Adrenal gland (tissue), 12 donors: Measurements from ENCODE around the gene GALNT11. TPM values are rescaled to one million over a fixed set of nuclear protein-coding genes. Genes with fewer than 3 reads are reported as not detected.

ENCODE experiments used
- DNase-seq, 7 donors: peaks; one replicate each; pipeline ENCODE4 v3.0.0-alpha.2; 2019 to 2020
- H3K27ac ChIP-seq, 5 donors: fragments of 200-600 bp; sonication (generic) in 4 of 5; 1 replicate in 3 of 5; 2 replicates in 2 of 5; pipeline versions ENCODE4 v1.5.1 to v1.8.0; 2016 to 2020; ENCODE audit warnings: mild to moderate bottlenecking in 1 of 5
- H3K27me3 ChIP-seq: fragments of 200-600 bp; 2 replicates; pipeline ENCODE4 v1.8.0; 2021
- H3K36me3 ChIP-seq, 2 donors: fragments of 200-600 bp; replicated peaks in 1 of 2; 1 replicate in 1 of 2; 2 replicates in 1 of 2; pipeline versions ENCODE4 v1.5.1 to v1.8.0; 2018 to 2022
- H3K4me1 ChIP-seq, 2 donors: fragments of 200-600 bp; replicated peaks in 1 of 2; 1 replicate in 1 of 2; 2 replicates in 1 of 2; pipeline versions ENCODE4 v1.5.1 to v1.8.0; 2018 to 2021
- H3K4me3 ChIP-seq, 4 donors: fragments of 200-600 bp; sonication (generic) in 3 of 4; one replicate each; pipeline ENCODE4 v1.5.1; 2016 to 2018
- H3K9me3 ChIP-seq, 3 donors: fragments of 200-600 bp; sonication (generic) in 1 of 3; replicated peaks in 1 of 3; 1 replicate in 2 of 3; 2 replicates in 1 of 3; pipeline versions ENCODE4 v1.5.1 to v1.8.0; 2016 to 2021
- POLR2A ChIP-seq, 2 donors: fragments of 450-650 bp; IDR thresholded peaks; one replicate each; pipeline ENCODE4 v1.6.1; 2017; ENCODE audit warnings: antibody characterized with exemption in 2 of 2, mild to moderate bottlenecking in 2 of 2, moderate library complexity in 1 of 2
- WGBS, 4 donors: extraction: QIAGEN DNeasy Blood & Tissue Kit in 2 of 4; methylation state at CpG; one replicate each; pipeline versions ENCODE4 v1.1.5 to v1.1.7; 2013 to 2017; 5-methylcytosine and 5-hydroxymethylcytosine counted together
- intact Hi-C, 2 donors: fragments of 100-400 bp; cut with DNase I; formaldehyde crosslinking; loops; one replicate each; pipeline versions ENCODE4 v1.14.1 to v1.15.0; 2022 to 2023
- polyA plus RNA-seq, 3 donors: library from polyadenylated mRNA; stranded (reverse); fragments of 200-250 nt in 2 of 3; fragments of 350-450 nt in 1 of 3; fragmentation: Illumina TruSeq in 1 of 3; extraction: RNeasy Lipid Tissue Mini Kit (QIAGEN cat#74804) in 1 of 3; gene quantifications; one replicate each; pipeline ENCODE4 v1.2.3, GENCODE V29; 2013 to 2014
- total RNA-seq, 9 donors: library from RNA; depleted of rRNA in 4 of 9; stranded (reverse); fragments of >200 nt in 4 of 9; fragments of 120-200 nt in 1 of 9; fragmentation: NEBNext Ultra II Directional in 1 of 9; extraction: Animal tissue kit (Norgen Biotek cat#: 25700) in 1 of 9; gene quantifications; one replicate each; pipeline versions ENCODE4 v1.1.0 to v1.2.4, GENCODE V29; 2013 to 2023
- TF ChIP-seq, protein P1 (sequence below), 6 experiments: fragments of 450-650 bp in 4 of 6; fragments of 200-600 bp in 2 of 6; sonication (generic) in 1 of 6; IDR thresholded peaks; 1 replicate in 5 of 6; 2 replicates in 1 of 6; pipeline versions ENCODE4 v1.5.1 to v1.8.0; 2016 to 2021; ENCODE audit warnings: antibody characterized with exemption in 6 of 6, mild to moderate bottlenecking in 2 of 6, moderate library complexity in 1 of 6
- donor health status: healthy with polysubstance abuse.
- donor health status: Bipolar disorder and iron deficiency.
- donor health status: DM: yes; HTN: yes; CAD: no.
- donor health status: DM: no; HTN: no; CAD: no.
- donor health status: DM: no; HTN: no; CAD: no.
- donor health status: DM: yes; HTN: yes; CAD: no.

The GALNT11 gene
- total and polyA plus RNA-seq, 12 donors, result 23.2 to 51.3 (median 38.5) TPM

- H3K27me3 ChIP-seq, result no peaks in the 10 kb centered on the region
- 71 to 83% (median 81%) methylated on average over 3 of the region's 3 CpGs for WGBS, 4 donors
Measured at GRCh38 chr7:152011860-152012259, 13.6 kb upstream of the GALNT11 start.

GRCh38 chr7:152013230-152013629, 12.2 kb upstream of the GALNT11 start:
- H3K36me3 ChIP-seq, result no peaks in the 10 kb centered on the region
- no peaks in the 10 kb centered on the region for H3K9me3 ChIP-seq
- TF ChIP-seq, protein P1, sequence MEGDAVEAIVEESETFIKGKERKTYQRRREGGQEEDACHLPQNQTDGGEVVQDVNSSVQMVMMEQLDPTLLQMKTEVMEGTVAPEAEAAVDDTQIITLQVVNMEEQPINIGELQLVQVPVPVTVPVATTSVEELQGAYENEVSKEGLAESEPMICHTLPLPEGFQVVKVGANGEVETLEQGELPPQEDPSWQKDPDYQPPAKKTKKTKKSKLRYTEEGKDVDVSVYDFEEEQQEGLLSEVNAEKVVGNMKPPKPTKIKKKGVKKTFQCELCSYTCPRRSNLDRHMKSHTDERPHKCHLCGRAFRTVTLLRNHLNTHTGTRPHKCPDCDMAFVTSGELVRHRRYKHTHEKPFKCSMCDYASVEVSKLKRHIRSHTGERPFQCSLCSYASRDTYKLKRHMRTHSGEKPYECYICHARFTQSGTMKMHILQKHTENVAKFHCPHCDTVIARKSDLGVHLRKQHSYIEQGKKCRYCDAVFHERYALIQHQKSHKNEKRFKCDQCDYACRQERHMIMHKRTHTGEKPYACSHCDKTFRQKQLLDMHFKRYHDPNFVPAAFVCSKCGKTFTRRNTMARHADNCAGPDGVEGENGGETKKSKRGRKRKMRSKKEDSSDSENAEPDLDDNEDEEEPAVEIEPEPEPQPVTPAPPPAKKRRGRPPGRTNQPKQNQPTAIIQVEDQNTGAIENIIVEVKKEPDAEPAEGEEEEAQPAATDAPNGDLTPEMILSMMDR (IDR thresholded peaks at IDR 0.05), result no peak
- no peak for TF ChIP-seq POLR2A (IDR thresholded peaks at IDR 0.05)
- H3K4me3 ChIP-seq, result no peak overlapping the region
- 89 to 96% (median 93%) methylated on average over 3 of the region's 3 CpGs for WGBS, 4 donors
- no peaks in the 10 kb centered on the region for H3K4me1 ChIP-seq
- H3K27me3 ChIP-seq, result no peaks in the 10 kb centered on the region
- intact Hi-C loops, result no loop called here
- no peak overlapping the region for H3K27ac ChIP-seq
- DNase-seq, result no peak

More at GRCh38 chr7:152011860-152012259, 13.6 kb upstream of the GALNT11 start:
- Histone ChIP-seq H3K27ac (no peak overlapping the region), H3K9me3 (no peaks in the 10 kb centered on the region), H3K36me3 (no peaks in the 10 kb centered on the region), H3K4me1 (no peaks in the 10 kb centered on the region), H3K4me3 (no peak overlapping the region)
- no peak for TF ChIP-seq POLR2A (IDR thresholded peaks at IDR 0.05)
- no peak for DNase-seq
- intact Hi-C loops, result no loop called here

DNA sequence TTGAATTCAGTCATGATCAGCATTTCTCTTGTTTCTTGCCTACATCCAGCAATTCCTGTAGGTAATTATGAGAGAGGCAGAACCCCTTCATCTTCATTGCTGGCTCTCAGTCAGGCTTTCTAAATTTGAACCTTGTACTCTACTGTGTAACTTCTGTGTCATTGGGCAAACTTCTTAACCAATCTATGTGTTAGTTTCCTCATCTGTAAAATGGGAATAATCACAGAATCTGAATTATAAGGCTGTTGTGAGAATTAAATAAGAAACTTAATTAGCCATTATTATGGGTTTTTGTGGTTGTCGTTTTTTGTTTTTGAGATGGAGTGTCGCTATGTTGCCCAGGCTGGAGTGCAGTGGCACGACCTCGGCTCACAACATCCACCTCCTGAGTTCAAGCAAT, 11.5 kb upstream of the GALNT11 start:
- no peak overlapping the region for H3K4me3 ChIP-seq
- no peaks in the 10 kb centered on the region for H3K36me3 ChIP-seq
- H3K4me1 ChIP-seq, result no peaks in the 10 kb centered on the region
- no peak for DNase-seq
- no peak overlapping the region for H3K27ac ChIP-seq
- TF ChIP-seq, protein P1 (IDR thresholded peaks at IDR 0.05), result no peak
- TF ChIP-seq POLR2A (IDR thresholded peaks at IDR 0.05), result no peak
- no peaks in the 10 kb centered on the region for H3K27me3 ChIP-seq
- 82 to 98% (median 92%) methylated on average over 4 of the region's 4 CpGs for WGBS, 4 donors
- no peaks in the 10 kb centered on the region for H3K9me3 ChIP-seq
- intact Hi-C loops, result no loop called here

- H3K9me3 ChIP-seq, result no peaks in the 10 kb centered on the region
Measured at GRCh38 chr7:152014722-152015121, 10.8 kb upstream of the GALNT11 start.

DNA sequence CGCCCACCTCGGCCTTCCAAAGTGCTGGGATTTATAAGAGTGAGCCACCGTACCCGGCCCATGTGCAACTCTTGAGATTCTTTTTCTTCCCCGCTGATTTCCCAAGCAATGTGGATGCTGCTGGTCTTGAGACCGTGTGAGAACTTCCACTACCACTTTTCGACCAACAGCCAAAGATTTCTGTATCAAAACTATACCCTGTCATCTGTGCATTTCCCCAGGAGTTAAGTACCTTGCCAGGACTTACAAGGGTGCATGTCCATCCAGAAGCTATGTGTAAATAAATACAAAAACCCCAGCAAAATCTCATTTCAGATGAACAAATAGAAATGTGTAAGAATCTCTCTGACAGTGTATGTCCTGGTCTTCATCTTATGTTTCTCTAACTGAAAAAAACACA, 9.9 kb upstream of the GALNT11 start:
- Histone ChIP-seq H3K36me3 (no peaks in the 10 kb centered on the region), H3K27ac (no peak overlapping the region), H3K9me3 (no peaks in the 10 kb centered on the region), H3K27me3 (no peaks in the 10 kb centered on the region), H3K4me1 (no peaks in the 10 kb centered on the region), H3K4me3 (no peak overlapping the region)
- 84 to 90% (median 89%) methylated on average over 7 of the region's 7 CpGs for WGBS, 4 donors
- no peak for DNase-seq
- TF ChIP-seq, protein P1 (IDR thresholded peaks at IDR 0.05), result no peak
- no peak for TF ChIP-seq POLR2A (IDR thresholded peaks at IDR 0.05)
- intact Hi-C loops, result no loop called here

More at GRCh38 chr7:152014722-152015121, 10.8 kb upstream of the GALNT11 start:
- no peaks in the 10 kb centered on the region for H3K36me3 ChIP-seq
- TF ChIP-seq, protein P1 (IDR thresholded peaks at IDR 0.05), result no peak
- TF ChIP-seq POLR2A (IDR thresholded peaks at IDR 0.05), result no peak
- no peaks in the 10 kb centered on the region for H3K4me1 ChIP-seq
- intact Hi-C loops, result no loop called here
- 69 to 76% (median 70%) methylated on average over 5 of the region's 5 CpGs for WGBS, 4 donors
- no peak overlapping the region for H3K27ac ChIP-seq
- H3K4me3 ChIP-seq, result no peak overlapping the region
- H3K27me3 ChIP-seq, result no peaks in the 10 kb centered on the region
- no peak for DNase-seq
